ENCODE results near the gene RPS6KB2.

The RPS6KB2 gene

DNA sequence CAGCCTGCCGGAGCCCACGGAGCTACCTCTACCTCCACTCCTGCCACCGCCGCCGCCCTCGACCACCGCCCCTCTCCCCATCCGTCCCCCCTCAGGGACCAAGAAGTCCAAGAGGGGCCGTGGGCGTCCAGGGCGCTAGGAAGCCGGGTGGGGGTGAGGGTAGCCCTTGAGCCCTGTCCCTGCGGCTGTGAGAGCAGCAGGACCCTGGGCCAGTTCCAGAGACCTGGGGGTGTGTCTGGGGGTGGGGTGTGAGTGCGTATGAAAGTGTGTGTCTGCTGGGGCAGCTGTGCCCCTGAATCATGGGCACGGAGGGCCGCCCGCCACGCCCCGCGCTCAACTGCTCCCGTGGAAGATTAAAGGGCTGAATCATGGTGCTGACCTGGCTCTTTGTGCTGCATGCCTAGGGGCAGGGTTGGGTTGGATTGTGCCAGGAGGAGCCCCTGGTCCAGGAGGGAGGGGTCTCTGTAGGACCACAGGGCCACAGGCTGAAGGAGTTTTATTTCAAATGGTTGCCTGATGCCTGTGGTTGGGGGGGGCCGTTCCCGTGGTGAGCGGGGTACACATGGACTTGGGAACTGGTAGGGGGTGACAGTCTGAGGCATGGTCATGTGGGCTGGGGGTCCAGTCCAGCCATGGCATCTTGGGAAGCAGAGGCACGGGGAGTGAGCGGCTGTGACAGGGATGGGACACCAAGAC lies 6.9 kb downstream of the RPS6KB2 start:
- Histone ChIP-seq H3K27ac (ENCODE audit: low read length) (no peak overlapping the region), H3K36me3 (ENCODE audit: control insufficient read depth in 1 of 2, insufficient read depth in 2 of 2, low read length in 2 of 2) (peaks cover 11 to 80% of the 10 kb centered on the region in 2 donors), H3K4me3 (ENCODE audit: low read depth in 1 of 2, low read length in 2 of 2) (no peak overlapping the region), H3K4me1 (ENCODE audit: control insufficient read depth in 1 of 2, insufficient read depth in 2 of 2, low read length in 2 of 2) (peaks cover 0 to 4% of the 10 kb centered on the region in 2 donors), H3K27me3 (ENCODE audit: low read depth, low read length) (no peaks in the 10 kb centered on the region), H3K9me3 (ENCODE audit: control insufficient read depth in 1 of 2, low read length in 2 of 2) (no peaks in the 10 kb centered on the region)

GRCh38 chr11:67435727-67436458 lies 7.6 kb downstream of the RPS6KB2 start:
- H3K4me3 ChIP-seq (ENCODE audit: low read depth in 1 of 2, low read length in 2 of 2) = no peak overlapping the region
- H3K27ac ChIP-seq (ENCODE audit: low read length) = no peak overlapping the region
- H3K9me3 ChIP-seq (ENCODE audit: control insufficient read depth in 1 of 2, low read length in 2 of 2) = no peaks in the 10 kb centered on the region
- peaks cover 11 to 87% of the 10 kb centered on the region in 2 donors for H3K36me3 ChIP-seq (ENCODE audit: control insufficient read depth in 1 of 2, insufficient read depth in 2 of 2, low read length in 2 of 2)
- peaks cover 0 to 4% of the 10 kb centered on the region in 2 donors for H3K4me1 ChIP-seq (ENCODE audit: control insufficient read depth in 1 of 2, insufficient read depth in 2 of 2, low read length in 2 of 2)
- H3K27me3 ChIP-seq (ENCODE audit: low read depth, low read length) = no peaks in the 10 kb centered on the region

GRCh38 chr11:67436459-67437081 lies 8.3 kb downstream of the RPS6KB2 start:
- no peaks in the 10 kb centered on the region for H3K9me3 ChIP-seq (ENCODE audit: control insufficient read depth in 1 of 2, low read length in 2 of 2)
- no peak overlapping the region for H3K27ac ChIP-seq (ENCODE audit: low read length)
- peak overlapping the region in 1 of 2 donors; percentile 3 for H3K4me3 ChIP-seq (ENCODE audit: low read depth in 1 of 2, low read length in 2 of 2)
- H3K27me3 ChIP-seq (ENCODE audit: low read depth, low read length) = no peaks in the 10 kb centered on the region
- peaks cover 11 to 87% of the 10 kb centered on the region in 2 donors for H3K36me3 ChIP-seq (ENCODE audit: control insufficient read depth in 1 of 2, insufficient read depth in 2 of 2, low read length in 2 of 2)
- peaks cover 0 to 4% of the 10 kb centered on the region in 2 donors for H3K4me1 ChIP-seq (ENCODE audit: control insufficient read depth in 1 of 2, insufficient read depth in 2 of 2, low read length in 2 of 2)

DNA sequence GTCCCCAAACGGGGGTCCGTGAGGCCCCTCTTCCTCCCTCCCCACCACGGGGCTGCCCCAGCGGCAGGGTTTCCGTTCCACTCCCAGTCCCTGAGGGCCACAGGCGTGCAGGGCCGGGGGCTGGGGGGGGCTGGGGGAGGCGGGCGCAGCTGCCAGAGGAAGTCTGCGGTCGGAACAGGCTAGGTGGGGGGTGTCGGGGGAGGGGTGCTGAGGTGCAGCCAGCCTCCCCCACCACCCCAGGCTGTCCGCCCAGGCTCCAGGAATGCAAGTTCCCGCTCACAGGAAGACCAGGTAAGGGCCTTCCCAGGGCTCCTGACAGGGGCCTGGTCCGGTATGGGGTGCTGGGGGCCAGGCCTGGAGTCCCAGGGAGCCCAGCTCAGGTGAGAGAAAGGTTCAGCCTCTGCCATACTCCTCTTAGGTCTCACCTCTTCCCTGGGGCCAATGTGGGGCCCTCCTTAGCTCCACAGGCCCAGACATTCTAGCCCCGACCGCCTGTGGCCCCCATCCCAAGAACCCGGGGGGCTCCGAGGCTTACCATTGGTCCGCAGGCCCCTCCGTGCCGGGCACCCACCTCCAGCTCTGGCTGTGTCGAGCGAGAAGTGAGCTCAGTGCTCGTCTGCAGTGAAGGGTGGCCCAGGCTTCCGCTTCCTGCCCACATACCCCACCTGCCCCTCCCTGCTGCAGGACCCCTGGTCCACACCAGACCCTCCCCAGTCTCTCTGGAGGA lies 9.0 kb downstream of the RPS6KB2 start, which contains the start of gene PTPRCAP:
Gene PTPRCAP (minus strand): TSS at position 601 of the 727 bp plus-strand sequence. CDS start 63 bp downstream, at position 538.
- H3K9me3 ChIP-seq (ENCODE audit: control insufficient read depth in 1 of 2, low read length in 2 of 2) = no peaks in the 10 kb centered on the region
- H3K27me3 ChIP-seq (ENCODE audit: low read depth, low read length) = no peaks in the 10 kb centered on the region
- H3K36me3 ChIP-seq (ENCODE audit: control insufficient read depth in 1 of 2, insufficient read depth in 2 of 2, low read length in 2 of 2) = peaks cover 11 to 85% of the 10 kb centered on the region in 2 donors
- H3K27ac ChIP-seq (ENCODE audit: low read length) = no peak within 1 kb of the TSS
- H3K4me3 ChIP-seq (ENCODE audit: low read depth in 1 of 2, low read length in 2 of 2) = peak within 1 kb of the TSS in 1 of 2 donors; percentile 3
- H3K4me1 ChIP-seq (ENCODE audit: control insufficient read depth in 1 of 2, insufficient read depth in 2 of 2, low read length in 2 of 2) = peaks cover 0 to 9% of the 10 kb centered on the region in 2 donors

DNA sequence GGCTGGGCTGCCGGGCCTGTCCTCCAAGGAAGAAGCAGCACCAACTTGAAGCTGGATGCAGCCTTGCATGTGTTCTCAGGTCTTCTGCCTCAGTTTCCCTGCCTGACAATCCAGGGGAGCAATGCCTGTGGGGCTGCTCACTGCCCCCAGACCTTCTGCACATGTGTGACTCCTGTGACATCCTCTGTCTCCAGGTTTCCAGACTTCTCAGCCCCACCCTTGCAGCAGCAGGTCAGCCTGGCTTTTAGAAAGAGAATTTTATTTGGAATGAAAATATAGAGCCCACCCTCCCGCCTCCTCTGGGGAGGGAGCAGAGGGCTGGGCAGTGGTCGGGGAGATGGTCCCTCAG lies 9.5 kb downstream of the RPS6KB2 start:
- peaks cover 6 to 81% of the 10 kb centered on the region in 2 donors for H3K36me3 ChIP-seq (ENCODE audit: control insufficient read depth in 1 of 2, insufficient read depth in 2 of 2, low read length in 2 of 2)
- no peaks in the 10 kb centered on the region for H3K27me3 ChIP-seq (ENCODE audit: low read depth, low read length)
- peaks cover 0 to 14% of the 10 kb centered on the region in 2 donors for H3K4me1 ChIP-seq (ENCODE audit: control insufficient read depth in 1 of 2, insufficient read depth in 2 of 2, low read length in 2 of 2)
- H3K27ac ChIP-seq (ENCODE audit: low read length) = no peak overlapping the region
- no peak overlapping the region for H3K4me3 ChIP-seq (ENCODE audit: low read depth in 1 of 2, low read length in 2 of 2)
- no peaks in the 10 kb centered on the region for H3K9me3 ChIP-seq (ENCODE audit: control insufficient read depth in 1 of 2, low read length in 2 of 2)

DNA sequence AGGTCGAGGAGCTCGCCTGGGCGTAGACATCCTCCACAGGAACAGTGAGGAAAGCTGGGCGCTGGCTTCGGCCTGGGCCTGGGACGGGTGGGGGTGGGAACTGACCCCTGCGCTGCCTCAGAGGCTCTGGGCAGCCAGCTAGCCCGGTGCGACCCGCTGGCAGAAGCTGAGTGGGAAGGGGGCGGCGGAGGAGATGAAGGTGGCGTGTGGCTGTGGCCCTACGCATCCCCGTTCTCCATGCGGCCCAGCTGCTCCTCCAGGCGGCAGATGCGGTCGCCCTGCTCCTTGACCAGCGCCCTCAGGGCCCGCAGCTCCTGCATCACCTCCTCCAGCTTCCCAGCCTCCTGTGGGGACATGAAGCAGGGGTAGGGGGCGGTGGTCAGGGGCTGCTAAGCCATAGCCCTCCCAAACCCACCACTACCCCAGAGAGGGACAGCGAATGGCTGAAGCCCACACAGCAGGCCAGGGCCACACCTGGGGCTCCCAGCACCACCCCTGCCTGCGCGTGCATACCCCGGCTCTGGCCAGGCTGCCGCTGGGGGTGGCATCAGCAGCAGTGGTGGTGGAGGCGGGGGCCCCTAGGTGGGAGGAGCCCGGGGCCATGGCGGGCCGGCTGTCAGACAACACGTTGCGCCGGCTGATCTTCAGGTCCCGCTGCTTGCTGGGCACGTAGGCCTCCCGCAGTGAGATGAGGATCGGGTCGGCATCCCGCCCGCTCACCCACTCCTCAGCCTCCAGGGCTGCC lies 10.0 kb downstream of the RPS6KB2 start:
- Histone ChIP-seq H3K4me1 (ENCODE audit: control insufficient read depth in 1 of 2, insufficient read depth in 2 of 2, low read length in 2 of 2) (peaks cover 0 to 15% of the 10 kb centered on the region in 2 donors), H3K27me3 (ENCODE audit: low read depth, low read length) (no peaks in the 10 kb centered on the region), H3K36me3 (ENCODE audit: control insufficient read depth in 1 of 2, insufficient read depth in 2 of 2, low read length in 2 of 2) (peaks cover 4 to 76% of the 10 kb centered on the region in 2 donors), H3K9me3 (ENCODE audit: control insufficient read depth in 1 of 2, low read length in 2 of 2) (no peaks in the 10 kb centered on the region), H3K4me3 (ENCODE audit: low read depth in 1 of 2, low read length in 2 of 2) (no peak overlapping the region), H3K27ac (ENCODE audit: low read length) (no peak overlapping the region)

DNA sequence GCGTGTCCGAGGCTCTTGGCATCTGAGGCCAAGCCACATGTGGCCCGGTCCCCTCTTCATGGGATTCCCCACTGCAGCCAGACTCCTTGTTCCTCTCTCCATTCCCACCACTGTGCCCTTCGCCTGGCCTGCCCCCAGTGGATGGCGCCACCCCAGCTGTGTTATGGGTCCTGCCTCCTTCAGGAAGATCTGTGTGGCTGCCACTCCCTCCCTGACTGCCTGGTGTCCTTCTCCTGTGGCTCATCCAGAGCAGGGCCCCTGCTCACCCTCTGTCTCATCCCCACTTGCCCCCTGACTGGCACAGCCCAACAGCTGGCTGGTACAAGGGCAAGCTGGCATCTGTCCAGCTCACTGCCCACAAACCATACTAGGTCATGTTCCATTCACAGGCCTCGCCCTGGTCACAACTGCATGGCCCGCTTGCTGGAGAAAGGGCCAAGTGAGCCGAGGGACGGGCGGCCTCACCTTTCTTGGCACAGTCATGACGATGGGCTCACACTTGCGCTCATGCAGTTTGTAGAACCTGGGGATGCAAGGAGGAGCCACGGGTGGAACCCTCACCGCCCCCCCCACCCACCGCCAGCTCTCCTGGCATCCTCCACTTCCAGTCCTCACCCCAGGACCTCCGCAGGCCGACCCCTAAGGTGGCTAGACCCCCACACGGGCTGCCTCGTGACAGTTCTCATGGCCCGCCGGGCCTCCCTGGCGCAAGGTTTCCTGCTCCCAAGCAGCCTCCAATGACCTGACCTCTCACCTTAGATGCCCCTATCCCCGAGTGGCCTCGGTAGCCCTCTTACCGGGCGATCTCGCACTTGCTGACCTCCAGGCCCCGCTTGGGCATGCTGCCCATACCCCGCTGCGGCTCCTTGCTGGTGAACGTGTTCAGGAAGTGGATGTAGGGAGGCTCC lies 11.3 kb downstream of the RPS6KB2 start:
- Histone ChIP-seq H3K27me3 (ENCODE audit: low read depth, low read length) (no peaks in the 10 kb centered on the region), H3K36me3 (ENCODE audit: control insufficient read depth in 1 of 2, insufficient read depth in 2 of 2, low read length in 2 of 2) (peaks cover 0 to 63% of the 10 kb centered on the region in 2 donors), H3K9me3 (ENCODE audit: control insufficient read depth in 1 of 2, low read length in 2 of 2) (no peaks in the 10 kb centered on the region), H3K4me3 (ENCODE audit: low read depth in 1 of 2, low read length in 2 of 2) (no peak overlapping the region), H3K27ac (ENCODE audit: low read length) (no peak overlapping the region), H3K4me1 (ENCODE audit: control insufficient read depth in 1 of 2, insufficient read depth in 2 of 2, low read length in 2 of 2) (peaks cover 0 to 15% of the 10 kb centered on the region in 2 donors)

DNA sequence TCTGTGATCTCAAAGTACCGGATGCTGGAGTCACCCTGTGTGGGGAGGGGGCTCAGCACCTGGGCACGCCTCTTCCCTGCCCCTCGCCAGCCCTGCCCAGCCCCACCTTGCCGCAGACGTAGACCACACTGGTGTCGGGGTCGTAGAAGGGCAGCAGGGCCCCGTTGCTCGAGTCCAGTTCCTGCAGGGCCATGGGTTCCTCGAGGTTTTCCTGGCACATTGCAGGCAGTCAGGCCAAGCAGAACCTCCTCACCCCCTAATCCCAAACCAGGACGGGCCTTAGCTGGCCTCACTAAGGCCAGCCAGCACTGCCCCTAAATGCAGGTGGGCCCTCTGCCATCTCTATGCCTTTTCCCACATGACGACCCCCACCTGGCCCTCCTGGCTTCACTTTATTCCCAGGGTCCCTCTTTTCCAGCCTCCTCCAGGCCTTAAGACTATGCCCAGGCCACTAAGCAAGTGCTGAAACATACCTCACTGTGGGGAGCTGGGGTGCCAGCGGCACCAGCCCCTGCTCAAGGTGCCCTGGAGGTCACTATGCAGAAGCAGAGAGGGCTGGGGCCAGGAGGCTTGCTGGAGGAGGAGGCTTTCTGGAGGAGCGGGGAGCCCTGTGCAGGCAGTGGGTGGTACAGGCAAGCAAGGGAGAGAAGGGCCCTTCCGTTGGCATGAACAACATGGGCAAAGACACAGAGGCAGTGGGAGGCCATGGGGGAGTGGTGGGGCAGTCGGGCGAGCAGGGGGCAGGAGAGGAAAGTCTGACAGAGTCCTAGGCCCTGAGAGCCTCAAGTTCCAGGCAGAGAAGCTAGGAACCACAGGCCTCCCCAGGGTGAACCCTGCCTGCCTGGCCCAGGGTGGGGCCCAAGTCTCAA lies 12.2 kb downstream of the RPS6KB2 start:
- Histone ChIP-seq H3K9me3 (ENCODE audit: control insufficient read depth in 1 of 2, low read length in 2 of 2) (no peaks in the 10 kb centered on the region), H3K36me3 (ENCODE audit: control insufficient read depth in 1 of 2, insufficient read depth in 2 of 2, low read length in 2 of 2) (peaks cover 0 to 54% of the 10 kb centered on the region in 2 donors), H3K4me1 (ENCODE audit: control insufficient read depth in 1 of 2, insufficient read depth in 2 of 2, low read length in 2 of 2) (peaks cover 0 to 15% of the 10 kb centered on the region in 2 donors), H3K27ac (ENCODE audit: low read length) (no peak overlapping the region), H3K27me3 (ENCODE audit: low read depth, low read length) (no peaks in the 10 kb centered on the region), H3K4me3 (ENCODE audit: low read depth in 1 of 2, low read length in 2 of 2) (no peak overlapping the region)

DNA sequence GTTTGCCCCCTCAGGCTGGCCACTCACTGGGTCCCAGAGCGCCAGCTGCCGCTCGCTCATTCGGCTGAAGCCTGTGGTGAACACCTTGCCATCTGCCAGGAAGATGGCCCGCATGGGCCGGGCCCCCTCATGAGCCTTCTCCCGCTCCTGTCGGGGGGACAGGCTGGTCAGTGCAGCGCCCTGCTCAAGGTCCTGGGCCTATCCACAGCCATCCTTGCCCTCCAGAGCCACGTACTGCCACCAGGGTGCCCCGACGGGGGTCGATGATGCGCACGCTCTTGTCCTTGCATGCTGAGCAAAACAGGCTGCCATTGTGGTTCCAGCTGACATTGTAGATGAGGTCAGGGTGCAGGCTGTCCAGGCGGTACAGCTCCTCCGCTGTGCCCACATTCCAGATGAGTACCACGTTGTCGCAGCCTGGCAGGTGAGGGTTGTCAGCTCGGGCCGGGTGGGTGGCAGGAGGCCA lies 12.8 kb downstream of the RPS6KB2 start:
- no peaks in the 10 kb centered on the region for H3K27me3 ChIP-seq (ENCODE audit: low read depth, low read length)
- H3K9me3 ChIP-seq (ENCODE audit: control insufficient read depth in 1 of 2, low read length in 2 of 2) = no peaks in the 10 kb centered on the region
- no peak overlapping the region for H3K4me3 ChIP-seq (ENCODE audit: low read depth in 1 of 2, low read length in 2 of 2)
- peaks cover 0 to 15% of the 10 kb centered on the region in 2 donors for H3K4me1 ChIP-seq (ENCODE audit: control insufficient read depth in 1 of 2, insufficient read depth in 2 of 2, low read length in 2 of 2)
- no peak overlapping the region for H3K27ac ChIP-seq (ENCODE audit: low read length)
- peaks cover 0 to 48% of the 10 kb centered on the region in 2 donors for H3K36me3 ChIP-seq (ENCODE audit: control insufficient read depth in 1 of 2, insufficient read depth in 2 of 2, low read length in 2 of 2)

All from muscle layer of duodenum (tissue), 2 donors.